ENCODE results near the gene TGM6.

TGM6 gene

GRCh38 chr20:2380601-2381000, at the start of gene TGM6:
Gene TGM6 (plus strand): TSS chr20:2380901. CDS start chr20:2380969, 68 bp downstream.
- no peak for DNase-seq

DNA sequence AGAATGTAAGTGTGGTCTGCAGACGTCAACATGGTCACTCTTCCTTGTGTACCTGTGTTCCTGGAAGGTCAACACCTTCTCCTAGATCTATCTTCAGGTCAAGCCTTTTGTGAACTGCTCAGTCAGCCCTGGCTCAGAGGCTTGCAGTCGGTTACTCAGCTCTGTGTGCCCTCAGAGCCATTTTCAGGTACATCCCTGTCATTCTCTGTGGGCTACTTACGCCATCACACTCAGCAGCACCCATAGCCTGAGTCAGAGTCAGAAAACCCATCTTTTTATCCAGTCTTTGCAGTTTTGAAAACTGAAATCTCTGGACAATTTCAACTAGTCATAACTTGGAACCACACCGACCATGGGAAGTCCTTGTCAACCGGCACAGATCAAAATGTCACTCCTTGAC, 49.6 kb upstream of the TGM6 start:
- DNase-seq, result no peak

GRCh38 chr20:2331901-2332565, 48.7 kb upstream of the TGM6 start:
- DNase-seq, result no peak

GRCh38 chr20:2332711-2333110, 48.0 kb upstream of the TGM6 start:
- no peak for DNase-seq

DNA sequence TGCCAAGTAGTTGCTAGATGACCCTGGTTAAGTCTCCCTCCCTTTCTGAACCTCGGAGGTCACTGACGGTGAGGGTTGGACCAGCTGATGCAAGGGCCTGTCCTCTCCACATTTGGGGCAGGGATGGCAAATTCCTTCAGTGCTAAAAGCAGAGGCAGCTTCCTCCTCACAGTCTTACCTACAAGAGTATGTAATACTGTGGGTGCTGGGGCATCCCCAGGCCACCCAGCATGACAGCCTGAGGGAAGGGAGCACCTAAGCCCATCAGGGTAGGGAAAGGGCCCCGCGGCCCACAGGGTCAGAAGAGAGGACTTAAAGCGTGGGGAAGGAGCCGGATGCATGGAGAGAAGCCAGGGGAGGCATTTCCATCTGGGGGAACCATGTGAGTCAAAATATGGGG, 46.9 kb upstream of the TGM6 start:
- DNase-seq, result no peak

DNA sequence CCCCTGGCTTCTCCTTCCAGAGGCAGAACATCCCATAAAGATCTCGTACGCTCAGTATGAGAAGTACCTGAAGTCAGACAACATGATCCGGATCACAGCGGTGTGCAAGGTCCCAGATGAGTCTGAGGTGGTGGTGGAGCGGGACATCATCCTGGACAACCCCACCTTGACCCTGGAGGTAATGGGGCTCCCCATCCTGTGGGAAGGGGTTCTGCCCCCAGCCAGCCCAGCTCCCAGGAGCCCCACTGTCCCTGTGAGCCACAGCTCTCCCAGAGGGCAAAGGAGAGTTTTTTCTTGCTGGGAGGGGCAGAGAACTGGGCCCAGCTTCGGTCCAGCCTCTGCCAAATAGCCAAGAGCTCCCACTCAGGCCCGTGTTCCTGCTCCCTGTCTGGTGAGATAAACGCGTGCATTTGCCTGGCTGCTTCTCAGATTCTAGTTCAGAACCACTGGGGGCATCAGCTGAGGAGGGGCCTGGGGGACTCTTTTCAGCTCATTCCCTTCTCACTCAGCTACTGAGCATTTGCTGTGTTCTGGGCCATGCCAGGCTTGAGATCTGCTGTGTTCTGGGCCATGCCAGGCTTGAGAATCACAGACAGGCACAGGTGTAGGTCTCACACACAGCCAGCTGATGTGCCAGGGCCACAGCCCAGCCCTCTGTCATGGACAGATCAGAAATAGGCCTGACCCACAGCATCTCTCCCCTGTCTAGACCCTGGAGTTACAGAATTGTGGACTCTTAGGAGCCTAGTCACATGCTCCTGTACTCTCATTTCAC, 45.4 kb upstream of the TGM6 start:
- no peak for DNase-seq

GRCh38 chr20:2336471-2336870, 44.2 kb upstream of the TGM6 start:
- DNase-seq, result no peak

DNA sequence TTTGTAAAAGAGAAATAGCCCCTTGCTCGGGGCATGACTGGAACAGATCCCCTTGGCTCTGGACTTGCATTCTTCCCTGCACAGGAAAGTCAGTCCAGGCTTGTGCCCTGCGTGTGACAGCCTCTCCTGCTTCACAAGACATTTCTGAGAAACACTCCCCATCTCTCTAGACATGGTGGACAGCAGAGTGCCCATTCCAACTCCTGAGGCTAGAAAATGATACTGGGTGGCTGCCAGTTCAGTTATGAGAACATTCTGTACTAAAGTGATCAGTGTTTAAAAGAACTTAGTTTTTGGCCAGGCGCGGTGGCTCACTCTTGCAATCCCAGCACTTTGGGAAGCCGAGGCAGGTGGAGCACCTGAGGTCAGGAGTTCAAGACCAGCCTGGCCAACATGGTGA, 43.6 kb upstream of the TGM6 start:
- DNase-seq, result no peak

DNA sequence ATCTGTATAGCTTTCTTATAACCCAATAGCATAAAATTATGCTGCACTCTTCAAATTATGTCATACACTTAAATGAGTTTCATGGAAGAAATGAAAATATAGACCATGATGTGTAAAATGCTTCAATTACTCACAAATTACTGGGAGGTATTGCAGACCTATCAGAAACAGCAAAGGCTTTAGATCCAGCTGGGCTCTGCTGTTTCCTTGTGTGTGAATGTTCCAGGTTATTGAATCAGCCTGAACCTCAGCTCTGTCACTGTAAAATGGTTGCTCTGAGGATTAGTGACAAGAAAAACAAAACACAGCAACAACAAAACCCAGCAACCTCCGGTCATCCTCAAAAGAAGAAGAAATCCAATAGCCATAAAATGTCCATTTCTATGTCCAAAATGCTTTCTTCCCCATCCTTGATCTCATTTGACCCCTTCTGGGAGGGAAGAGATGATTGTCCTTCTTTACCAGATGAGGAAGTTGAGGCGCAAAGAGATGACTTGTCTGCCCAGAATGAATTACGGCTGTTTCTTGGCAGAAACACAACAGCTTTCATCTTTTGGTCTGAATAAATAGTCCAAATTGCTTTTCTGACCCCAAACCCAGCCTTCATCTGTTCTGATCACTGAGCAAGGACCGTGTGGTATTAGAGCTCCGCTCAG, 42.2 kb upstream of the TGM6 start:
- DNase-seq, result no peak

GRCh38 chr20:2340136-2340535, 40.6 kb upstream of the TGM6 start:
- DNase-seq, result no peak

GRCh38 chr20:2340823-2341222, 39.9 kb upstream of the TGM6 start:
- DNase-seq, result no peak

DNA sequence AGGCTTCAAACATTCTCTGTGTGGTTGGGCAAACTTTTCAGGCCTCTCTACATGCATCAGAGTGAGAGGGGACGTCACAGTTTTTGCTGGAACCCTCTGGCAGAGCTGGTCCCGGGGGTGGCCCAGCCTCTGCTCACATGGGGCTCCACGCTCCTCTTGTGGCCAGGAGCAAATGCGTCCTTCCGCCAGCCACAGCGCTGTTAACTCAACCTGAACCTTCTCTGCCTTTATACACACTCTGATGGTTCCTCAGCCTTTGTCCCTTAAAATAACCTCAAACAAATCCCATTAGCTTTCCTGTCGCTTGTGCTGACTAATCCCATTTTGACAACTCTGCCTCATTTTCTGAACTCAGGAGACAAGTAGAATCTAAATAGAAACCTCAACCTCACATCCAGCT, 39.4 kb upstream of the TGM6 start:
- DNase-seq, result no peak

DNA sequence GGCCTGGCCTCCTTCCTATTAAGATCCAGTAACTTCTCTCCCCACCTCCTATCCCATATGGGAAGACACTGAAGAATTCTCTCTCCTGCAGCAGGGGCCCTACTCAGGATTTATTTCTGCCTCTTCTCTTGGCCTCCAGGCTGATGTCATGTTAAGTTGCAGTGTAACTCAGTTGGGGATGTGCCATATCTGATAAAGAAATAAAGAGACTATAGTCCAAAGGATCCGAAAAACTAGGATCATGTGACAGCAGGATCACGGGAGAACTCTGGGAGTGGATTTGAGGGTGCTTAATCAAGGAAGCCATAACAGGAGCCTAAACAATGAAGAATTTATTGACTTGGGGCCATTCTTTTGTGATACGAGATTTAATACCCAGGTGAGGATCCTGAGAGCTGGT, 38.5 kb upstream of the TGM6 start:
- DNase-seq, result no peak

- no peak for DNase-seq
These were observed 34.5 kb upstream of the TGM6 start for GRCh38 chr20:2346188-2346587.

DNA sequence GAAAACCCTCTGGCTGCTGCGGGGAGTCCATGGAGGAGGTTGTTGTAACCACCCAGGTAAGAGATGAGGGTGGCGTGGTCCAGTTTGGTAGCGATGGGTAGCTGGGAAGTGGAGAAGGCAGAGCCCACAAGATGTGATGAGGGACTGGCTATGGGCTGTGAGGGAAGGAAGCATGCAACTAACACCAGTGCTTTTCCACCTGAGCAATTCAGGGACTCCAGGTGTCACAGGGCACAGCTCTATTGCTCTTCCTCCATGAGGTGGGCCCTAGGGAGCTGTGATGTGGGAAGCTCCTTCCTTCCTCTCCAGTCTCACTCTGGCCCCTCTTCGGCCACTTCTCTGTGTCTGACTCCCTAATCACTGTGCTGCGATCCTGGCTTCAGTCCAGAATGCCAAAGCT, 32.4 kb upstream of the TGM6 start:
- DNase-seq, result no peak

DNA sequence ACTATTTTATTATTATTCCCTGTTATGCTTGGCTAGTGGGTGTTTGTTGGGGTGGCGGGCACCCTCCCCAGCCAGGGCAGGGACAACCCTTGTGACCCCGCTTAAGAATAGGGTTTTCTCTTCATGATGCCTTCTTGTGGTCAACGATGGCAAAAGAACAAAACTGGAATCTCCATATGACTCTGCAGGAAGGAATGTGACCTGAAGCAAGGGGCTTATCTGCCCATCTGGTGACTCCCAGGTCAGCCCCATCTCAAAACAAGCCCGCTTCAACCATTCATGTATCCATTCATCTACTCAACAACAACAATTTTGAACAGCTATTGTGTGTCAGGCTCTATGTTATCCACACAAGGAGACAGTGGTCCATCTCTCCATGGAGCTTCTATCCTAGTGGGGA, 30.9 kb upstream of the TGM6 start:
- DNase-seq, result no peak

GRCh38 chr20:2350606-2351005, 30.1 kb upstream of the TGM6 start:
- DNase-seq, result no peak

GRCh38 chr20:2353231-2353630, 27.5 kb upstream of the TGM6 start:
- no peak for DNase-seq

- DNase-seq, result no peak
These were observed 23.6 kb upstream of the TGM6 start for GRCh38 chr20:2357114-2357513.

- DNase-seq, result no peak
These were observed 22.7 kb upstream of the TGM6 start for GRCh38 chr20:2358006-2358405.

- no peak for DNase-seq
These were observed 19.6 kb upstream of the TGM6 start for GRCh38 chr20:2361035-2361593.

DNA sequence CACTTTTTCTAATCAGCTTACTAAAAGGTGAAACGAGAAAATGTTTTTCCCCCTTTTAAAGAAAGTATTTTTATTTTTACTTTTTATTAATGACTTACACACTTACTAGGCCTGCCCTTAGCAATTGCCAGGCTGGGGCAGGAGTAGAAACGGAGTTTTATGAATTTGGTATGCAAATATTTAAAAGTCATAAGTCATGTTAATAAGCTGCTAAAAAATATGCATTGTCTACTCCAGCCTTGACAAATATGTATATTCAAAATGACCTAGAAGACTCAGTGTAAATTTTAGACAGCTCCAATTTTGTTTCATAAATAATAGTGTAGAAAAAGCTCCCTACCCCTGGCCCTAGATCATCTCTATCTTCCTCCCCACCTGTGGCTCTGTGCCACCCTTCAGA, 17.5 kb upstream of the TGM6 start:
- no peak for DNase-seq

DNA sequence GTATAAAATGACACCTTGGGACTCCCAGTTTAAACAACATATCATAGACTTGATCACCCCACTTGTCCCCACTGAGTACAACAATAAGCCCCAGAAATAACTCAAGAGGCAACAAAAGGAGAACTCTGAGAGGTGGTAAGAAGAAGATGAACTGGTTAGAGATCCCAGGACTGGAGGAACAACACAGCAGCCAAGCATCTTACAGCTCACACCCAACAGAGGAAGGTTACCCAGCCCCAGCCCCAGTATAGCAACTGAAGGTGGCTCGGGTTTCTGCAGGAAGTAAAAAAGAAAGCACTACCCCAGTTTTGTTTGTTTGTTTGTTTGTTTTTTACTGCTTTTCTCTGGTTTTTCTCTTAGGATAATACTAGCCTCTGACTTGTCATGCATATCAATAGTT, 17.1 kb upstream of the TGM6 start:
- DNase-seq, result no peak

DNA sequence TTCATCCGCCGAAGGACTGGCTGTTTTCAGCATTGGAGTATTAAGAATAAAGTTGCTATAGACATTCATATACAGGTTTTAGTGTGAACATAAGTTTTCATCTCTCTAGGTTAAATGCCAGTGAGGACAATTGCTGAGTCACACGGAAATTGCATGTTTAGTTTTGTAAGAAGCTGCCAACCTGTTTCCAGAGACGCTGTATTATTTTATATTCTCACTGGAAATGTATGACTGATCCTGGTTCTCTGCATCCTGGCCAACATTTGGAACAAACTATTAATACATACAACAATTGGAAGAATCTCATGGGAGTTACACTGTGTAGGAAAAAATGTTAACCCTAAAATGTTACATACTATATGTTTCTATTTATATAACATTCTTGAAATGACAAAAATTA, 16.7 kb upstream of the TGM6 start:
- DNase-seq, result no peak

All from activated CD4-positive, alpha-beta T cell treated with anti-CD3 and anti-CD28 coated beads, Interleukin-2, amount 50 U/mL, for 48 hours (primary cell).